Measurements from ENCODE around the gene FAM193B.

Gene FAM193B

DNA sequence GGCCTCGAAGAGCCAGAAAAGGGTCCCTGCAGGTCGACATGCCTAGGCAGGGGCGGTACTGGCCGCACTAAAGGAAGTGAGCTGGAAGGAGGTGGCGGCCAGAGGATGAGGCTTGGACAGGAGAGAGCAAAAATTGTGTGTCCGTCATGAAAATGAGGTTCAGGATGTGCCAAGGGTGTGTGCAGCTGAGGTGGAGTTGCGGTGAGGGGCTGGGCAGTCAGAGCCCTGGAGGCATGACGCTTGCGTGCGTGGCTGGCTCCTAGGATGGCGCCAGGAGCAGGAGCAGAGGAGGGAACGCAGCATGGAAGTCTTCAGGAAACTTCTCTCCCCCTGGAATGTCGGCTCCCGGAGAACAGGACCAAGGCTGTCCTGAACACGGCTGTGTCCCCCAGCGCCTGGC, 51.5 kb downstream of the FAM193B start:
- no peak for DNase-seq (ENCODE audit: low read depth in 1 of 2, low spot score in 1 of 2)
- Histone ChIP-seq H3K27me3 (ENCODE audit: insufficient read depth, poor library complexity, severe bottlenecking) (no peaks in the 10 kb centered on the region), H3K4me3 (replicated peaks; ENCODE audit: insufficient read depth, low read length) (no peak overlapping the region), H3K27ac (replicated peaks) (no peak overlapping the region)
- peak; percentile 25 for TF ChIP-seq POLR2AphosphoS5 (IDR thresholded peaks at IDR 0.05; ENCODE audit: low read depth)
- TF ChIP-seq GABPA (IDR thresholded peaks at IDR 0.05; ENCODE audit: low read depth): no peak

DNA sequence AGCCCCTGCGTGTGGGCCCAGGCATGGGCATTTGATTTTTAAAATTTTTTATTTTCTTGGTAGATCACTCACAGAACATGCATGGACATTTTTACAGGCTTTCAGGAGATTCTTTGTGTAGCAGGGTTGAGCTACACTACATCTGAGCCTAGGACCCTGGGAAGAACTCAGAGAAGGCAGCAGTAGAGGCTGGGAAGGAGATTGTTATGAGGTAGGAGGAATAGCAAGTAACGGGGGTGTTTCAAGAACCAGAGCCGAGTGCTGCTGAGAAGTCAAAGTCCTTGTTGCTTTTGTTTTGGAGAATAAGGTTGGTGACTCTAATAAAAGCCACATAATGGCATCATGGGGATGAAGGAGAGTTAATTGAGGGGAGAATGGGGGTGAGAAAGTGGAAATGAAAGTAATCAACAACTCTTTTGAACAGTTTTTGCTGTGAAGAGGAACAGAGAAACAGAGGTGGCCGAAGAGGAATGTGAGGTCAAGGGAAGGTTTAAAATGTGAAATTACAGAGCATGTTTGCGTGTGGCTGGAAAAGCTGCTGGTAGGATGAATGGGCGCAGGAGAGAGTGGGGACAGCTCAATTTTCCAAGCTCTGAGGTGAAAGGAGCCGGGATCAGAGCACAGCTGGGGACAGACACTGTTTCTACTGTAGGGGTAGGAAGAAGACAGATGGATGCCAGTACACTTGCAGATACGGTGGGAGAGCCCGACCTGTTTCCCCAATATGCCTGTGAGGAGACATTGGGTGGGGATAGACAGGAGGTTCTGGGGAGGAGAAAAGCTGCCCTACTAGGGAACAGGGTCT, 52.3 kb downstream of the FAM193B start:
- Histone ChIP-seq H3K27me3 (ENCODE audit: insufficient read depth, poor library complexity, severe bottlenecking) (no peaks in the 10 kb centered on the region), H3K4me3 (replicated peaks; ENCODE audit: insufficient read depth, low read length) (no peak overlapping the region), H3K27ac (replicated peaks) (peak overlapping the region; percentile 10; the same call in 1 of the 2 replicates)
- TF ChIP-seq GABPA (IDR thresholded peaks at IDR 0.05; ENCODE audit: low read depth): no peak
- TF ChIP-seq, protein P1, sequence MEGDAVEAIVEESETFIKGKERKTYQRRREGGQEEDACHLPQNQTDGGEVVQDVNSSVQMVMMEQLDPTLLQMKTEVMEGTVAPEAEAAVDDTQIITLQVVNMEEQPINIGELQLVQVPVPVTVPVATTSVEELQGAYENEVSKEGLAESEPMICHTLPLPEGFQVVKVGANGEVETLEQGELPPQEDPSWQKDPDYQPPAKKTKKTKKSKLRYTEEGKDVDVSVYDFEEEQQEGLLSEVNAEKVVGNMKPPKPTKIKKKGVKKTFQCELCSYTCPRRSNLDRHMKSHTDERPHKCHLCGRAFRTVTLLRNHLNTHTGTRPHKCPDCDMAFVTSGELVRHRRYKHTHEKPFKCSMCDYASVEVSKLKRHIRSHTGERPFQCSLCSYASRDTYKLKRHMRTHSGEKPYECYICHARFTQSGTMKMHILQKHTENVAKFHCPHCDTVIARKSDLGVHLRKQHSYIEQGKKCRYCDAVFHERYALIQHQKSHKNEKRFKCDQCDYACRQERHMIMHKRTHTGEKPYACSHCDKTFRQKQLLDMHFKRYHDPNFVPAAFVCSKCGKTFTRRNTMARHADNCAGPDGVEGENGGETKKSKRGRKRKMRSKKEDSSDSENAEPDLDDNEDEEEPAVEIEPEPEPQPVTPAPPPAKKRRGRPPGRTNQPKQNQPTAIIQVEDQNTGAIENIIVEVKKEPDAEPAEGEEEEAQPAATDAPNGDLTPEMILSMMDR (IDR thresholded peaks at IDR 0.05; ENCODE audit: insufficient read depth, low read length): no peak
- no peak for TF ChIP-seq SPI1 (IDR thresholded peaks at IDR 0.05; ENCODE audit: borderline replicate concordance, low read depth)
- TF ChIP-seq POLR2AphosphoS5 (IDR thresholded peaks at IDR 0.05; ENCODE audit: low read depth): 0 out of 2 replicates have a peak, but pooled peaks have one; percentile 14
- TF ChIP-seq, protein P2, sequence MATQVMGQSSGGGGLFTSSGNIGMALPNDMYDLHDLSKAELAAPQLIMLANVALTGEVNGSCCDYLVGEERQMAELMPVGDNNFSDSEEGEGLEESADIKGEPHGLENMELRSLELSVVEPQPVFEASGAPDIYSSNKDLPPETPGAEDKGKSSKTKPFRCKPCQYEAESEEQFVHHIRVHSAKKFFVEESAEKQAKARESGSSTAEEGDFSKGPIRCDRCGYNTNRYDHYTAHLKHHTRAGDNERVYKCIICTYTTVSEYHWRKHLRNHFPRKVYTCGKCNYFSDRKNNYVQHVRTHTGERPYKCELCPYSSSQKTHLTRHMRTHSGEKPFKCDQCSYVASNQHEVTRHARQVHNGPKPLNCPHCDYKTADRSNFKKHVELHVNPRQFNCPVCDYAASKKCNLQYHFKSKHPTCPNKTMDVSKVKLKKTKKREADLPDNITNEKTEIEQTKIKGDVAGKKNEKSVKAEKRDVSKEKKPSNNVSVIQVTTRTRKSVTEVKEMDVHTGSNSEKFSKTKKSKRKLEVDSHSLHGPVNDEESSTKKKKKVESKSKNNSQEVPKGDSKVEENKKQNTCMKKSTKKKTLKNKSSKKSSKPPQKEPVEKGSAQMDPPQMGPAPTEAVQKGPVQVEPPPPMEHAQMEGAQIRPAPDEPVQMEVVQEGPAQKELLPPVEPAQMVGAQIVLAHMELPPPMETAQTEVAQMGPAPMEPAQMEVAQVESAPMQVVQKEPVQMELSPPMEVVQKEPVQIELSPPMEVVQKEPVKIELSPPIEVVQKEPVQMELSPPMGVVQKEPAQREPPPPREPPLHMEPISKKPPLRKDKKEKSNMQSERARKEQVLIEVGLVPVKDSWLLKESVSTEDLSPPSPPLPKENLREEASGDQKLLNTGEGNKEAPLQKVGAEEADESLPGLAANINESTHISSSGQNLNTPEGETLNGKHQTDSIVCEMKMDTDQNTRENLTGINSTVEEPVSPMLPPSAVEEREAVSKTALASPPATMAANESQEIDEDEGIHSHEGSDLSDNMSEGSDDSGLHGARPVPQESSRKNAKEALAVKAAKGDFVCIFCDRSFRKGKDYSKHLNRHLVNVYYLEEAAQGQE (IDR thresholded peaks at IDR 0.05; ENCODE audit: insufficient replicate concordance, low read depth): no peak
- DNase-seq (ENCODE audit: low read depth in 1 of 2, low spot score in 1 of 2): no peak

DNA sequence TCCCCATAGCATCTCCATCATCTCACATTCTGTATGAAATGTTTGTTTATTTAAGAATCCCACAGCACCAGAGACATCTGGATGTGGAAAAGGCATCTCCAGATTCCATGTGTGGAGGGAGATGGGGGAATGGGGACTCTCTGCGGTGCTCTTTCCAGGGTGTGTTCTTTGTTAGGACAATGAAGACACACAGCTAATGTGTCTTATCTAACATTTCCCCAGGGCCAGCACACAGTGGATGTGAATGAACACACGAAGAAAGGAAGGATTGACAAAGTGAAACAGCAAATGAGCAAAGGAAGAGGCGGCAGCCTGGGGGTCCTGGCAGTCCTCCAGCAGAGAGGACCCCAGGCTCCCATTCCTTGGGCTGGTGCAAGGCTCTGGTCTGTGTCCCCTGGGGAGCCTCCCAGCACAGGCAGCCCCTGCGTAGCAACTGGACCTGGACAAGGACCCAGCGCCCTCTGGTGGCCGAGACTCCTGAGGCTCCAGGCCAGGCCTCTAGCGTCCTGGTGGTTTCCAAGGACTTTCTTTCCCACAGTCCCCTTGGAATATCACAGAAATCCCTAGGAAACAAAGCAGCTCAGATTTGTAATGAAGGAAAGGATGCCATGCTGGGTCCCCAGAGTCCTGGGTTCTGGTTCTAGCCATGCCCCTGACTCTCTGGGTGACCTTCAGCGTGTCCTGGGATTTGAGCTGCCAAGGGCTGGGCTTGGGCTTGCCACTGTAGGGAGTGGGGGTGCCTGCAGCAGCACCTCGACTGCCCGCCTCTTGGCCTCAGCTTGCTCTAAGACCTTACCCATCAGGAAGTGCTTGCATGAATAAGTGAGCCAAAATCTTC, 53.5 kb downstream of the FAM193B start:
- Histone ChIP-seq H3K27ac (replicated peaks) (no peak overlapping the region), H3K4me3 (replicated peaks; ENCODE audit: insufficient read depth, low read length) (no peak overlapping the region), H3K27me3 (ENCODE audit: insufficient read depth, poor library complexity, severe bottlenecking) (no peaks in the 10 kb centered on the region)
- peak in 1 of 2 experiments; percentile 89 for DNase-seq (ENCODE audit: low read depth in 1 of 2, low spot score in 1 of 2)
- TF ChIP-seq POLR2AphosphoS5 (IDR thresholded peaks at IDR 0.05; ENCODE audit: low read depth): peak; percentile 73
- no peak for TF ChIP-seq GABPA (IDR thresholded peaks at IDR 0.05; ENCODE audit: low read depth)
- TF ChIP-seq, protein P1 (IDR thresholded peaks at IDR 0.05; ENCODE audit: insufficient read depth, low read length): peak; percentile 85
- no peak for TF ChIP-seq SPI1 (IDR thresholded peaks at IDR 0.05; ENCODE audit: borderline replicate concordance, low read depth)

DNA sequence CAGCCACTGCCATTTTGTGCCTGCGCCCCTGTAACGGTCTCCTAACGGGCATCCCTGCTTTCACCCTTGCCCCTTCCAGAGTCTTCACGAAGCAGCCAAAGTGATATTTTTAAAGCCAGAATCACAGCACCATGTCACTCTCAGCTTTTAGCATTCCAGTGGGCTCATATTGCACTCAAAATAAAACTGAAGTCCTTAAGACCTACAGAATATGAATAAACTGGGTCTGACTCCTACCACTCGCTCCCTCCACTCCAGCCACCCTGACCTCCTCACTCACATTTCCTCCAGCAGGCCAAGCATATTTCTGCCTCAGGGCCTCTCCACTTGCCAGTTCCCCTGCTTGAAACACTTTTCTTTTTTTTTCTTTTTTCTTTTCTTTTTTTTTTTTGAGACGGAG, 54.5 kb downstream of the FAM193B start:
- Histone ChIP-seq H3K4me3 (replicated peaks; ENCODE audit: insufficient read depth, low read length) (no peak overlapping the region), H3K27ac (replicated peaks) (no peak overlapping the region), H3K27me3 (ENCODE audit: insufficient read depth, poor library complexity, severe bottlenecking) (no peaks in the 10 kb centered on the region)
- TF ChIP-seq POLR2AphosphoS5 (IDR thresholded peaks at IDR 0.05; ENCODE audit: low read depth) (no peak), GABPA (IDR thresholded peaks at IDR 0.05; ENCODE audit: low read depth) (no peak), SPI1 (IDR thresholded peaks at IDR 0.05; ENCODE audit: borderline replicate concordance, low read depth) (no peak)
- TF ChIP-seq, protein P2 (IDR thresholded peaks at IDR 0.05; ENCODE audit: insufficient replicate concordance, low read depth): no peak
- TF ChIP-seq, protein P1 (IDR thresholded peaks at IDR 0.05; ENCODE audit: insufficient read depth, low read length): no peak
- no peak for DNase-seq (ENCODE audit: low read depth in 1 of 2, low spot score in 1 of 2)

All from HL-60 (cell line).